SH-SY5Y (cell line): ENCODE measurements around the gene C10orf95.

Experiments used
- GATA2 ChIP-seq: IDR thresholded peaks from 2 replicates; pipeline ENCODE4 v1.6.1; 2011; ENCODE audit warnings: mild to moderate bottlenecking, low read depth, low read length
- GATA3 ChIP-seq: IDR thresholded peaks from 2 replicates; pipeline ENCODE4 v1.6.1; 2011; ENCODE audit warnings: low read depth, mild to moderate bottlenecking, low read length, moderate library complexity

C10orf95 gene

GRCh38 chr10:102473445-102474331 lies 22.3 kb upstream of the C10orf95 start:
- no peak for TF ChIP-seq GATA2
- no peak for TF ChIP-seq GATA3

- TF ChIP-seq GATA2 (no peak), GATA3 (no peak)
These were observed 19.5 kb upstream of the C10orf95 start for GRCh38 chr10:102470579-102471546.

GRCh38 chr10:102468683-102469082 lies 17.3 kb upstream of the C10orf95 start:
- TF ChIP-seq GATA2 (no peak), GATA3 (no peak)

- TF ChIP-seq GATA3 (no peak), GATA2 (no peak)
These were observed 16.7 kb upstream of the C10orf95 start for GRCh38 chr10:102467971-102468438.

- TF ChIP-seq GATA3 (no peak), GATA2 (no peak)
These were observed 16.0 kb upstream of the C10orf95 start for GRCh38 chr10:102467318-102467717.

- TF ChIP-seq GATA2 (no peak), GATA3 (no peak)
These were observed 14.1 kb upstream of the C10orf95 start for GRCh38 chr10:102465466-102465865.

- TF ChIP-seq GATA2 = no peak
- TF ChIP-seq GATA3 = no peak
These were observed 12.6 kb upstream of the C10orf95 start for GRCh38 chr10:102463983-102464382.

GRCh38 chr10:102462512-102463054 lies 11.2 kb upstream of the C10orf95 start:
- TF ChIP-seq GATA2 (no peak), GATA3 (no peak)

GRCh38 chr10:102461187-102462054 lies 10.1 kb upstream of the C10orf95 start:
- TF ChIP-seq GATA3 = no peak
- TF ChIP-seq GATA2 = no peak

- TF ChIP-seq GATA2 (no peak), GATA3 (no peak)
These were observed 9.5 kb upstream of the C10orf95 start for GRCh38 chr10:102460836-102461186.

GRCh38 chr10:102458656-102459055 lies 7.3 kb upstream of the C10orf95 start:
- TF ChIP-seq GATA3 = no peak
- no peak for TF ChIP-seq GATA2

GRCh38 chr10:102457591-102458150 lies 6.3 kb upstream of the C10orf95 start:
- no peak for TF ChIP-seq GATA2
- TF ChIP-seq GATA3 = no peak
